CD4-positive, alpha-beta T cell treated with Interleukin-21 for 1 hour (primary cell): ENCODE results near the gene ADGRG6.

ENCODE experiments used
- DNase-seq: peaks from one replicate; pipeline ENCODE4 v3.0.0-alpha.2; 2020

Gene ADGRG6

DNA sequence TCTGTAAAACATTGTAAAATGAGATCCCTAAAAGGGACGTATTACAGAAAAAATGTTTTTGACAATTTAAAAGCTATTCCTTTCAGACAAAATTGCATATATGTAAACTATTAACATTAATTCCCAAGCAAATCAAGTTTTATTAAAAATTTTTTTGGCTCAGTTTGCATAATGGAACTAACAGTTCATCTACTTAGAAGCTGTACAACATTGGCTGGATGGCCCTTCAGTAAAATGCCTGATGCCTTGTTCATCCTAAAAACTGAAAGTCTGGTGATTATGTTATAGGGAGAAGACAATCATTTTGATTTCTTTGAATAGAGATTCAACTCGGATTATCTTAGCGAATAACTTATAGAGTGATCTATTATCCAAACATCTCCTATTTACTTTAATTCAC, 52.8 kb downstream of the ADGRG6 start:
- no peak for DNase-seq

GRCh38 chr6:142355520-142356174, 53.8 kb downstream of the ADGRG6 start:
- no peak for DNase-seq

- DNase-seq = no peak
These were observed 54.5 kb downstream of the ADGRG6 start for GRCh38 chr6:142356201-142356883.

- DNase-seq = no peak
These were observed 55.0 kb downstream of the ADGRG6 start for GRCh38 chr6:142356884-142357225.

DNA sequence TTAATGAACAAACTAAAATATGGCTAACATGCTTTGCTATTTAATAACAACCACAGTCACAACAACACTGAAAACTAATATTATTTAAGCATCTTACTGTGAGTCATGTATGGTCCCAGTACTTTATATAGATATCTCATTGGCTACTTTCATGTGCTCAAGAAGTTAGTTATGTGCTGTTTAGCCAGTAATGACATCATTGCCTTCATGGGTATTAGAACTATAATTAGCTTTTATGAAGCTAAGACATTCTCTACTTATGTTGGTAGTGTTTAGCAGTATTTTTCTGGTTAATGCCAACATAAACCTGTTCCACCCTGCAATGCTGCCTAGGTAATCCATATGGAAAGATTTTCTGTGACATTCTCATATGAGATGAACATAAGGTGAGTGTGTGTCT, 56.1 kb downstream of the ADGRG6 start:
- DNase-seq = no peak

DNA sequence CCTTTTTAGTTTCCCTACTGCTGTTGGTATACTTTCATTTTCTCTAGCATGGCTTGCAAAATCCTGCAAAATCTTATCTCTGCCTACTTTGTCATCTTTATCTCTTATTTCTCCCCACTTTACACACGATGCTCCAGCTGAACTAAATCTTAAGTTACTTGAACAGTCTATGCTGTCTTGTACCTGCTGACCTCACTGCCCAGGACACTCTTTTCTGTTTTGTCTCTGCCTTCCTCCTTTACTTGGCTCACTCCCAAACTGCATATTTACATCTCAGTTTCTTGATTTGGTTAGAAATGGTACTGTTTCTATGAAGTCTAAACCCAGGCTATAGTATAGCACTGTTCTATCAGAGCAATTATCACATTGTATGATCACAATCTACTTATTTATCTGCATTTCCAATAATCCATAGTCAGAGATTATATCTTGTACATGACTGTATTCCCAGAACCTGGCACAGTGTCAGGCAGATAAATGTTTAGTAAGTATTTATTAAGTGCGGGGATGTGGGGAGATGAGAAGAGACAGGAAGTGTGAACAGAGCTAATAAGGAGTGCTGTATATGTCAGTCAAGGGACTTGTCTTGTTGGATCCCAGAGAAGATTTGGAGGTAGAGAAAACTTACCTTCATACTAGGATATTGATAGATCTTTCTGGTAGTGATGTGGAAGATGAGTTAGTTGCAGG, 57.6 kb downstream of the ADGRG6 start:
- no peak for DNase-seq

DNA sequence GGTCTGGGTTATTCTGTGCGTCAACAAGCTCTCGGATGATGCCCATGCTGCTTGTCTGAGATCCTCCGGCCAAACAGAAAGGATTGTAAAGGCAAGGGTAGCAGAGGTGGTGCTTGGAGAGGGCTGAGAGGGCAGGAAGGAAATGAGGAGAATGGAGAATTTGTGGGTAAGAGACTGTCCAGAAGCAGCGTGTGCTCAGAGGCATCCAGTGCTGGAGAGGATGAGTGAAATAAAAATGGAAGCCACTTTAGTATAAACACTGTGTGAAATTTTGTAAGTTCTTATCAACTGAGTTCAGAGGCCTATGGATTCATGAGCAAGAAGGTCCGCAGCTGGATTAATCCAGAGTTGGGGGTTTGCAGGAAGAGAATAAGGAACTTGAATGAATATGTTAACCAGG, 59.5 kb downstream of the ADGRG6 start:
- DNase-seq = no peak

DNA sequence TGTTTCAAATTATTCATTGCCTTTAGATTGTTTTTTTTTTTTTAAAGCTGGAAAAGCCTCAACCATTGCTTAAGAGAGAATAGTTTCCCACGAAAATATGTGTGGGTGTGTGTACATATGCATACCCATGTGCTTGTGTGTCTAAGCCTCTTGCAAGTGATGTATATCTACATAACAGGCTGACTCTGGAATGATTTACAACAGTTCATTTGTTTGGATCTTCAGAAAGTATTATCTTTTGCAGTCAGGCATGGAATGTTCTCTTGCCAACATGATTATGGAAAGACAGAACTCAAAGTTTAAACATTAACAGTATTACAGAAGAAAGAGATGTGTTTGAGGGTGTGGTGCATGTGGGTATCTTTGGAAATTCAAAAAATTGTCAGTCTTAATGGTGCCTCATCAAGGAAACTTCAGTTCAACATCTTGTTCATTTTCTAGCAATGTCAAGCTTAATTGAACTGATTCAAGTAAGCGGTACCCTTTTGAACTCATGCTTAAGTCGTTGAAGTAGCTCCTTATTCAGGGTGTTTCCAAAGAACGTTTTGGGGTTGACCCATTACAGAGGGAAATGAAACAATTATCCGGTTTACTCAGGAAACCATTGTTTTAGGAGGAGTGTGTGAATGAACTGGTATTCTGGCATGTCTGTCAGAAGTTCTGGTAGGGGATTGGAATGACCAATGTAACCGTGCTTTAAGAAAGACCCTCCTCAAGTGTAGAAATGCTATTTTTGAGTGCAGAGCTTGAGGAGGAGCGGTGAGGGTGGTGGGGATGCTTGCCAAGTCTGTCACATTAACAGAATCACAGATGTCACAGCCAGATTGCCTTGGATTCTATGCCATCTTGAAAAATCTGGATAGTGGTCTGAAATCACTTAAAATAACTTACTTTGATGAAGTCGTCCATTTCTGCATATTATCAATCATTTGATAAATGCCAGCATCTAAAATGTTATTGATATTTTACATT, 60.3 kb downstream of the ADGRG6 start:
- no peak for DNase-seq

GRCh38 chr6:142367061-142367460, 65.3 kb downstream of the ADGRG6 start:
- DNase-seq = no peak

DNA sequence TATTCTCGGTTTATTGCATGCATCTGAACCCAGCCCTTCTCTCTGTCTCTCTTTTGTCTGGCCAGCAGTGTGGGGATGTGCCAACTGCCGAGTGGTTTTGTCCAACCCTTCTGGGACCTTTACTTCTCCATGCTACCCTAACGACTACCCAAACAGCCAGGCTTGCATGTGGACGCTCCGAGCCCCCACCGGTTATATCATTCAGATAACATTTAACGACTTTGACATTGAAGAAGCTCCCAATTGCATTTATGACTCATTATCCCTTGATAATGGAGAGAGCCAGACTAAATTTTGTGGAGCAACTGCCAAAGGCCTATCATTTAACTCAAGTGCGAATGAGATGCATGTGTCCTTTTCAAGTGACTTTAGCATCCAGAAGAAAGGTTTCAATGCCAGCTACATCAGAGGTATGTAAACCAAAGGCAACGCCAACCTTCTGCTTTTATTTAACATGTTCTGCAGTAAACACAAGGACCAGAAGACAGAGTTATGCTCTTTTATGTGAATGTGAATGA, 65.8 kb downstream of the ADGRG6 start:
- no peak for DNase-seq

DNA sequence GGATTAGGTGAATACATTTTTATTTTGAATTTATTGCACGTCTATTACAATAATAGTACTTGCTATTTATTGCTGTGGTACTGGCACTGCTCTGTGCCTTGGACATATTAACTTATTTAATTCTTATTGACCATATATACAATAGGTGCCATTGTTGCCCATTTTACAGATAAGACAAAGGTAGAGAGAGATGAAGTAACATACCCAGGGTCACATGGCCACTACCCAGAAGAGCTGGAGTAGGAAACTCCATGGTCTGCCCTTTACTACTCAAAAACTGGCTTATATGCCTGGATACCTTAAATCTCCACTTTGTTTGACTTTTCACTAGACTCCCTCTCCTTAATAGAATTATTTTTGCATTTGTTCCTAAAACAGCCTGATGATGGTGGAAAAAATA, 67.5 kb downstream of the ADGRG6 start:
- no peak for DNase-seq

DNA sequence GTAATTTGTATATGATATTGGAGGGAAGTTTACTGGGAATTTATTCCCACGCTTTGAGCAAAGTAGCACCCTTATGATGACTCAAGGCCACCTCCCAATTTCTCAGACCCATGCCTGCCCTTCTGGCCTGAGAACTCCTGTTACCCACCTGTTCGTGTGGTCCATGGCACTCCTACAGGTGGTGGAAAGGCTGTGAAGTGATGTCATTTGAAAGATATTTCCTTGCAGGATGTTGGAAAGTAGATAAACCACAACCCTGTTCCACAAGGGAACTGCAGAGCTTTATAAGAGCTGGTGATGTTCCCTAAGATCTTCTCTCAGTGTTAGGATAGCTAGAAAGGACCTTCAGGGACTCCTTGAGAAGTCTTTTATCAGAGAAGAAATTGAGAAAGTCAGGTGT, 70.5 kb downstream of the ADGRG6 start:
- no peak for DNase-seq

DNA sequence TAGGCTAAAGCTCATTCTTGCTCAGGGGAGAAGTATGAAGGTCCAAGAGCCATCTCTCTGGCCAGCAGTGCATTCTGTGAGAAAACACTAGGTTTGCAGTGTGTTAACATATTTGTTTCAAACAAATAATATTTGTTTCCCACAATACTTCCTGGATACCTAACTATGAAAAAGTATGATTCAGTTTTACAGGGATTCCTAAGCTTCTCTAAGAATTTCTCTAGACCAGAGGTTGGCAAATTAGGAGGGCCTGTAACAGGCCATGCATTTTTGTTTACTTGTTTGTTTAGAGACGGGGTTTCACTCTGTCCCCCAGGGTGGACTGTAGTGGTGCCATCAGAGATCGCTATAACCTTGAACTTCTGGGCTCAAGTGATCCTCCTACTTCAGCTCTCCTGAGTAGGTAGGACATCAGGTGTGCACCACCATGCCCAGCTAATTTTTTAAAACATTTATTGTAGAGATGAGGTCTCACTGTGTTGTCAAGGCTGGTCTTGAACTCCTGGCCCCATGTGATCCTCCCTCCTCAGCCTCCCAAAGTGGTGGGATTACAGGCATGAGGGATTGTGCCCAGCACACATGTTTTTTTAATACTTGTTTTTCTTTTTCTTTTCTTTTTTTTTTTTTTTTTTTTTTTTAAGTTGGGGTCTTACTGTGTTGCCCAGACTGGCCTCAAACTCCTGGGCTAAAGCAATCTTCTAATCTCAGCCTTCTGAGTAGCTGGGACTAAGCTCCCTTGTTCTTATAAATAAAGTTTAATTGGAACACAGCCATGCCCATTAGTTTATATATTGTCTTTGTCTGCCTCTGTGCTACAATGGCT, 71.7 kb downstream of the ADGRG6 start:
- no peak for DNase-seq

- no peak for DNase-seq
These were observed 72.4 kb downstream of the ADGRG6 start for GRCh38 chr6:142374091-142374770.

DNA sequence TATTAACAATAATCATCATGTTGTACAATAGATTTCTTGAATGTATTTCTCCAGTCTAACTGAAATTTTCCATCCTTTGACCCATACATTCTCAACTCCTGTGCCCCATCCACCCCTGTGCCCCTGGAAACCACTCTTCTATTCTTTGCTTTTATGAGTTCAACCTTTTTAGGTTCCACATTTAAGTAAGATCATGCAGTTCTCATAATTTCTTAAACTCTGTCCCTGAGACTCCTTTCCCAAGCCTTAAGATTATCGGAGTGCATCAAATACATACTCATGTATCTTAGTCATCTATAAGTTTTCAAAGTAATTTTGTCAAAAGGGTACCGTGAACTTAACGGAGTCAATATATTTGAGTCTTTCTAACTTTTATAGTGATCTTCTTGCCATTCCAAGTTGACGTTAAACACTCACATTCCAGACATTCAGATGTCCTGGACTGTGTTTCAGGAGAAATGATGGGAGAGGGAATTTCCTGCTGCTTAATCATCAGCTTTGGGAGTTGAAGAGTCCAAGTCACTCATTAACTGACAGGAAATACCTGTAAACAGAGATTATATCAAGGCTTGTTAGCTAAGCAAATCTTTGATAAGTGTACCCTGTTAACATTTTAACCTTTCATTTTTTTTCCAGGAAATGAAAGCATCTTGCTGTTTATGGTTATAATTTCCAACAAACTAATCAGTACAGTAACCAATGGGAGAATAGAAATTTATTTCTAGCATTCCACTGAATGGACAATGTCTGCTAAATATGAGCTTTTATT, 73.3 kb downstream of the ADGRG6 start:
- no peak for DNase-seq

GRCh38 chr6:142376115-142376514, 74.3 kb downstream of the ADGRG6 start:
- no peak for DNase-seq

- no peak for DNase-seq
These were observed 75.1 kb downstream of the ADGRG6 start for GRCh38 chr6:142376800-142377496.

GRCh38 chr6:142377497-142377848, 75.7 kb downstream of the ADGRG6 start:
- DNase-seq = no peak

DNA sequence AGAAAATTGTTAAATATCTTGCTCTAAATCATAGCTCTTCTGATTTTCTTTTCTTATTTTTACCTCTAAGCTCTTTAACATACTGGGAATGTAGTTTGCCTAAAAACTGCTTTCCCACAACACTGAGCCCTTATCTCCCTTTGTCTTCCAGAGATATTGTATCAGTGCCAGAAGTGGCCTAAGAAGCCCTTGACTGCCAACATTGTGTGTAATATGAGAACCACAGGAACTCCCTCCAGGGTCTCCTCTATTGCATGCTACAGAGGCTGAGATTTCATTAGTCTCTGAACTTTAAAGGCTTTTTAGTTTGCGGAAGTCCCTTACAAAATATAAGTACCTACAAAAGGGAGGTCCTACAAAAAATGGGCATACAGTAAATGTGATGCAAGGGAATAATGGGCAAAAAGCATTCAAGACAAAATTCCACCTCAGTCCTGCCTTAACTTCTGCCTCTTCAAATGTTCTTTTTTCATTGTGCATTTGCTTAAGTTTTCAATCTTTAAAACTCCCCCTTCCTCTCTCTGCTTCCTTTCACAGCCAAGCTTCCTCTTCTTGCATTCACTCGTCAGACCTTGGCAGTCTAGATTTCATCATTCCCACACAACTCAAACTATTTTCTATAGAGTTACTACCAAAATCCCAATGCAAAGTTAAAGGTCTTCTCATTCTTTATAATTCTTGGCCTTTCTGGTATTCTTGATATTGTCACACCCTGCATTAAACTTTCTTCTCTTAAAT, 76.5 kb downstream of the ADGRG6 start:
- no peak for DNase-seq
